Mucosa of descending colon (tissue), 3 donors: Measurements from ENCODE around the gene ACBD6. TPM values are rescaled to one million over a fixed set of nuclear protein-coding genes. Genes with fewer than 3 reads are reported as not detected.

Experiments used
- ATAC-seq: fragments of 200-7000 bp; cut with Tn5 transposase; one replicate; pipeline ENCODE4 v1.9.1; 2020; ENCODE audit warnings: mild to moderate bottlenecking, moderate library complexity
- DNase-seq, 3 donors: peaks; one replicate each; pipeline ENCODE4 v3.0.0-alpha.2; 2020
- H3K36me3 ChIP-seq: fragments of 200-600 bp; one replicate; pipeline ENCODE4 v1.8.0; 2021; ENCODE audit warnings: low read depth, mild to moderate bottlenecking
- H3K4me1 ChIP-seq: fragments of 200-600 bp; one replicate; pipeline ENCODE4 v1.8.0; 2021; ENCODE audit warnings: low read depth, mild to moderate bottlenecking
- H3K4me3 ChIP-seq: fragments of 200-600 bp; one replicate; pipeline ENCODE4 v1.8.0; 2021; ENCODE audit warnings: mild to moderate bottlenecking
- H3K9me3 ChIP-seq: fragments of 200-600 bp; one replicate; pipeline ENCODE4 v1.8.0; 2021; ENCODE audit warnings: mild to moderate bottlenecking
- intact Hi-C, 2 donors: fragments of 100-400 bp; cut with DNase I in 1 of 2; cut with micrococcal nuclease in 1 of 2; formaldehyde crosslinking; loops; one replicate each; pipeline versions ENCODE4 v1.11.0 to v1.11.1; 2022; cut with DNase I, micrococcal nuclease
- total RNA-seq, 3 donors: library from RNA; stranded (reverse); fragmentation: NEBNext Ultra II Directional in 2 of 3; extraction: Animal tissue kit (Norgen Biotek cat#: 25700) in 2 of 3; gene quantifications; one replicate each; pipeline versions ENCODE4 v1.2.1 to v1.2.4, GENCODE V29; 2021 to 2023
- TF ChIP-seq, protein P1 (sequence below): fragments of 200-600 bp; IDR thresholded peaks from one replicate; pipeline ENCODE4 v1.8.0; 2022; ENCODE audit warnings: antibody characterized with exemption, mild to moderate bottlenecking
- donor health status: DM: no; HTN: no; CAD: no; lungs with moderate emphysema.
- donor health status: DM: no; HTN: no; CAD: no.
- donor health status: DM: no; HTN: yes; CAD: no.

The ACBD6 gene
- total RNA-seq, 3 donors from 2014 or later, result 23.3 to 32.8 (median 25.0) TPM

DNA sequence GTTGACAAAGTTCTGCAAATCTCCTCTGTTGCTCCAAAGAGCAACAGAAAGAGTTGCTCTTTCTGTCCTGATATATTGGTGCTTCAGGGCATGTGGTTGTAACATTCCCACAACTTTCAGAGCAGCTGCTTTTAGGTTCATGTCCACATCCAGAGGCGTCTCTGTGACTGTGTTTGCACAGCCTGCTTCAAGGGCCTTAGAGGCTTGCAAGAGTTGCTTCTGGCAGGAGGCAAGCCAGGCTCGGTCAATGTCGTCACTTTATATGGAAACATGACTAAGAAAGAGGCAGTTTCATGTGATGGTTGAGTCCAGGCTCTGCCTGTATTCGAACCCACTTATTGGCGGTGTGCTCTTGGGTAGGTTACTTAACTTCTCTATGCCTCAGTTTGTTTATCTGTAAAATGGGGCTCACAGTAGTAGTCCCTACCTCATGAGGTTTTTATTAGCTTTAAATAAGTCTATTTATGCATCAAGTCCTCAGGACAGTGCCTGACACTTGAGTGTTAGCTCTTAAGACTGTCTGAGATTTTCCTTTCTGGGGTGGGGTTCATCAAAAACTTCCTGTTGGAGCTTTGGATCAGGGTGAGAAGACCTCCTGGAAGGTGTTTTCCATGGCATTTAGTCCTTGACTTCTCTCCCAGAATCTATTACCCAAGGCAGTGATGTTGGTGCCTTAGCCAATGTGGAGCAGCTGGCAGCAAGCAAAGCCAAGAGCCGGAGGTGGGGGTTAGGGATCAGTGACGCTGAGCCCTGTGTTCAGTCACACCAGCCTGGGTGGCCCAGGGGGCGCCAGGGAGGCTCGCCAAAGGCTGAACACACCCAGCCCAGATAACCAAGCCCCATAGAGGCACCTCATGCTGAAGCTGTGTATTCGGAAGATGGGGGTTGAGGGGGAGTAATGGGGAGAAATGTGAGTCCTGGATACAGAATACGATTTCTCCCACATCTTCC lies 253.4 kb downstream of the ACBD6 start:
- DNase-seq, result no peak
- ATAC-seq, result no peak
- Histone ChIP-seq H3K9me3 (no peaks in the 10 kb centered on the region), H3K4me1 (no peaks in the 10 kb centered on the region), H3K36me3 (no peaks in the 10 kb centered on the region), H3K4me3 (no peak overlapping the region)
- intact Hi-C loops, result no loop called here
- TF ChIP-seq, protein P1, sequence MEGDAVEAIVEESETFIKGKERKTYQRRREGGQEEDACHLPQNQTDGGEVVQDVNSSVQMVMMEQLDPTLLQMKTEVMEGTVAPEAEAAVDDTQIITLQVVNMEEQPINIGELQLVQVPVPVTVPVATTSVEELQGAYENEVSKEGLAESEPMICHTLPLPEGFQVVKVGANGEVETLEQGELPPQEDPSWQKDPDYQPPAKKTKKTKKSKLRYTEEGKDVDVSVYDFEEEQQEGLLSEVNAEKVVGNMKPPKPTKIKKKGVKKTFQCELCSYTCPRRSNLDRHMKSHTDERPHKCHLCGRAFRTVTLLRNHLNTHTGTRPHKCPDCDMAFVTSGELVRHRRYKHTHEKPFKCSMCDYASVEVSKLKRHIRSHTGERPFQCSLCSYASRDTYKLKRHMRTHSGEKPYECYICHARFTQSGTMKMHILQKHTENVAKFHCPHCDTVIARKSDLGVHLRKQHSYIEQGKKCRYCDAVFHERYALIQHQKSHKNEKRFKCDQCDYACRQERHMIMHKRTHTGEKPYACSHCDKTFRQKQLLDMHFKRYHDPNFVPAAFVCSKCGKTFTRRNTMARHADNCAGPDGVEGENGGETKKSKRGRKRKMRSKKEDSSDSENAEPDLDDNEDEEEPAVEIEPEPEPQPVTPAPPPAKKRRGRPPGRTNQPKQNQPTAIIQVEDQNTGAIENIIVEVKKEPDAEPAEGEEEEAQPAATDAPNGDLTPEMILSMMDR, result no peak

DNA sequence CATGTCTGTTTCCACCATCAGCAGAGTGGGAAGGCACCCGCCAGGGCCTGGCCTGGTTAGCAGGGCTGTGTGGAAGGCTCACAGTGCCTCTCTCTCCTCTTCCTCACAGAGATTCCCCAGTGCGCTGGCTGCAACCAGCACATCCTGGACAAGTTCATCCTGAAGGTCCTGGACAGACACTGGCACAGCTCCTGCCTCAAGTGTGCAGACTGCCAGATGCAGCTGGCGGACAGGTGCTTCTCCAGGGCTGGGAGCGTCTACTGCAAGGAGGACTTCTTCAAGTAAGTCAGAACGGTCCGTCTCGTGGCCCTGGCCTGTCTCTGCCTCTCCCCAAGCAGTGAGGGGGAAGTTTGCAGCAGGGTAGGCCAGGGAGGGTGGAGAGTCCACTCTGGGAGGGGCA lies 254.2 kb downstream of the ACBD6 start:
- DNase-seq (no peak), ATAC-seq (no peak)
- H3K36me3 ChIP-seq, result no peaks in the 10 kb centered on the region
- H3K4me1 ChIP-seq, result no peaks in the 10 kb centered on the region
- no peaks in the 10 kb centered on the region for H3K9me3 ChIP-seq
- TF ChIP-seq, protein P1, result no peak
- intact Hi-C loops, result no loop called here
- H3K4me3 ChIP-seq, result no peak overlapping the region

DNA sequence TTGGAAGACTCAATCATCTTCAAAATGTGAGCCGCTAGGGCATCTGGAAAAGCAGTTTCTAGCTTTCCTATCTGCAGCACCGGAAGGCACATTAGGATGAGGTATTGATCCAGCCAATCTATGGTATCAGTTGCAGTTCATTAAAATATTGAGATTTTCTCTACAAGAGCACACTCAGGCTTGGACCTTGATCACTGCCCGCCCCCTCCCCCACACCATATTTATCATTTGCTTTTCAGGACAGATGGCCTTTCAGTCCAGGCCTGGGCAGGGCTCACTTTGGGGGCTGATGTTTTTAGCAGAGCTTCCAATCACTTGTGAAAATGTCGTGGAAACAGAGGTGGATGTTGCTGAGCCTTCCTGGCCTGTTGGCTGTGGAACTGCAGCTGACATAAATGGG lies 254.8 kb downstream of the ACBD6 start:
- intact Hi-C loops, result no loop called here
- ATAC-seq (no peak), DNase-seq (no peak)
- H3K4me3 ChIP-seq, result no peak overlapping the region
- no peaks in the 10 kb centered on the region for H3K36me3 ChIP-seq
- H3K9me3 ChIP-seq, result no peaks in the 10 kb centered on the region
- TF ChIP-seq, protein P1, result no peak
- no peaks in the 10 kb centered on the region for H3K4me1 ChIP-seq

DNA sequence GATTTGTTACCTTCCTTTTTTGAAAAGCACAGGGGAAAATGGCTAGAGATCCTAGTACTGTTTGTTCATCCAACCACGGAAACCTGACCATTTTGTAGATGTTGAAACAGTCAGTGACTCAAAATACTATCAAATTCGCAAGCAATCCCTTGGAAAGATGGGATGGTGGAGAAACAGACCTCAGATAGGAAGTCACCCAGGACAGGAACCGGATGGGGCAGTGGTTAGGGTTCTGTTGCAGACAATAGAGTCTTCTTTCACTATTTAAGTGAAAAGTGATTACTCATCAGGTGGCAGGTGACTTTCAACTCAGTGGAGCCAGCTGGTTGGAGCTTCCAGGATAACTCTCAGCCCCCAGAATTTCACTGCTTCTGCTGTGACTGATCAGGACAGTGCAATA lies 255.3 kb downstream of the ACBD6 start:
- intact Hi-C loops, result no loop called here
- H3K36me3 ChIP-seq, result no peaks in the 10 kb centered on the region
- no peaks in the 10 kb centered on the region for H3K4me1 ChIP-seq
- ATAC-seq (no peak), DNase-seq (no peak)
- no peaks in the 10 kb centered on the region for H3K9me3 ChIP-seq
- no peak overlapping the region for H3K4me3 ChIP-seq
- TF ChIP-seq, protein P1, result no peak

DNA sequence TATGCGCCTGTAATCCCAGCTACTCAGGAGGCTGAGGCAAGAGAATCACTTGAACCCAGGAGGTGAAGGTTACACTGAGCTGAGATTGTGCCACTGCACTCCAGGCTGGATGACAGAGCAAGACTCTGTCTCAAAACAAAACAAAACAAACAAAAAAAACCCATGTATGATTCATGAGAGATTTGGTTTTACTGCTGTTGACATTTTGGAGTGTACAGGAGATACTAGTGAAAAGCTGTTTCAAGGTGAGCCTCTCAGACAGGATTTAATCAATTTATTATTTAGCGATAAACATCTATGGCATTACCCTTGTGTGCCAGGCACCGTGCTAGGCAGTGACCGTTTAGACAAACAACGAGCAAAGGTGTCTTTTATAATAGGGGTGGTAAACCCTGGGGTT lies 255.8 kb downstream of the ACBD6 start:
- Histone ChIP-seq H3K36me3 (no peaks in the 10 kb centered on the region), H3K4me3 (no peak overlapping the region), H3K4me1 (no peaks in the 10 kb centered on the region), H3K9me3 (no peaks in the 10 kb centered on the region)
- DNase-seq (no peak), ATAC-seq (no peak)
- TF ChIP-seq, protein P1, result no peak
- intact Hi-C loops, result no loop called here
